Endothelial cell (in vitro differentiated cells): ENCODE results near the gene SOX15. TPM values are rescaled to one million over a fixed set of nuclear protein-coding genes. Genes with fewer than 3 reads are reported as not detected.
A peak's percentile ranks its signal among the peaks of the same experiment; 100 is the strongest.

Source experiments
- DNase-seq: peaks from one replicate; pipeline ENCODE4 v3.0.0; 2021; ENCODE audit warnings: low spot score
- H3K27ac Mint-ChIP-seq: one replicate; pipeline ENCODE4 v1.8.0; 2021; ENCODE audit warnings: mixed read lengths, inconsistent platforms; ENCODE audit not compliant: unreplicated experiment
- H3K27me3 Mint-ChIP-seq: one replicate; pipeline ENCODE4 v1.8.0; 2021; ENCODE audit warnings: mild to moderate bottlenecking, moderate library complexity, mixed read lengths, inconsistent platforms; ENCODE audit not compliant: unreplicated experiment
- H3K36me3 Mint-ChIP-seq: one replicate; pipeline ENCODE4 v1.8.0; 2021; ENCODE audit warnings: mild to moderate bottlenecking, low read depth, mixed read lengths, inconsistent platforms; ENCODE audit not compliant: unreplicated experiment
- H3K4me1 Mint-ChIP-seq: one replicate; pipeline ENCODE4 v1.8.0; 2021; ENCODE audit warnings: mild to moderate bottlenecking, mixed read lengths, inconsistent platforms; ENCODE audit not compliant: unreplicated experiment
- H3K4me3 Mint-ChIP-seq: one replicate; pipeline ENCODE4 v1.8.0; 2021; ENCODE audit warnings: mild to moderate bottlenecking, mixed read lengths, inconsistent platforms; ENCODE audit not compliant: unreplicated experiment
- H3K9me3 Mint-ChIP-seq: one replicate; pipeline ENCODE4 v1.8.0; 2021; ENCODE audit warnings: mixed read lengths, inconsistent platforms; ENCODE audit not compliant: unreplicated experiment
- CTCF ChIP-seq: fragments of 200-600 bp; sonication (generic); IDR thresholded peaks from one replicate; pipeline ENCODE4 v1.5.0; 2021; ENCODE audit warnings: antibody characterized with exemption; ENCODE audit not compliant: unreplicated experiment
- long read RNA-seq: library from polyadenylated mRNA; unstranded; transcript quantifications from one replicate; pipeline ENCODE4 v2.0.0, GENCODE V29; 2020; ENCODE audit not compliant: unreplicated experiment
- total RNA-seq: library from RNA; stranded (reverse); fragmentation: NEBNext Ultra II Directional; extraction: Animal tissue kit (Norgen Biotek cat#: 25700); gene quantifications from one replicate; pipeline ENCODE4 v1.2.1, GENCODE V29; 2021; ENCODE audit not compliant: unreplicated experiment

Gene SOX15
- 1.3 TPM for total RNA-seq
- long read RNA-seq, result 0 reads

DNA sequence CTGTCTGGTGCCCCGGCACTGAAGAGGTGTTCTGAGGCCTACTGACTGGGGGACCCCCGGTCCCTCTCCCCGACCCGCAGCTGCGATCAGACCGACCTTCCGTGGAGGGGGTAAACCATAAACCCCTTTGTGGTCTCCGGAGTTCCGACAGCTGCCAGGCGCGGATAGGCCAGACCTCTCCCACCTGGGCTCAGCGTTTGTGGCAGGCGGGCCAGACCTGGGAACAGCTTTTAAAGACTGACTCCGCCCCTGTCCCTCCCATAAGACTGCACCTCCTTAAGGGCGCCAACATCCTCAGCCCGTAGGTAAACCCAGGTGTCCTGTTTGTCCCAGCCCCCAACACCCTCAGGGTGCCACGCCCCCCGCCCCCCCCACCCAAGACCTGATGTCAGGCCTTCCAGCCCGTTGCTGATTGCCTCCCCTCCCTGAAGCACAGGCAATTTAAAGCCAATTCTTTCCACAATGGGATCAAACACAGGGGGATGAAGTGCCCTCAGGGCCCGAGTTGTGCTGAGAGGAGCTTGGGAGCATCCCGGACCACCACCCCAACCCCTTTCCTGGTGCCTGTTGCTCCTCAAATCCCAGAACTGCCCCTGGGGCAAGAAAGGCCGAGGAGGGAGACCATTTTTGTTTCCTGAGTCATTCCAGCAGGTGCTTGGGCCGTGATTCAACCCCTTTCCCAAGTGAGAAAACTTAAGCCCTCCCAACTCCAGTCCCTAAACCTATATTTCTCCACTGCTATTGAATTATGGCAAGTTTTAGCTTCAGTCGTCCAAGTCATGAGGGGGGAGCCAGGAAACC lies at the start of gene SOX15:
Gene SOX15, minus strand, starts transcription at position 204 of the 801 bp plus-strand sequence. CDS start 418 bp downstream, outside the sequence.
- Mint-ChIP-seq H3K27me3 (peaks cover 5% of the 10 kb centered on the region), H3K4me3 (peak within 1 kb of the TSS; percentile 82), H3K36me3 (peaks cover 32% of the 10 kb centered on the region)

DNA sequence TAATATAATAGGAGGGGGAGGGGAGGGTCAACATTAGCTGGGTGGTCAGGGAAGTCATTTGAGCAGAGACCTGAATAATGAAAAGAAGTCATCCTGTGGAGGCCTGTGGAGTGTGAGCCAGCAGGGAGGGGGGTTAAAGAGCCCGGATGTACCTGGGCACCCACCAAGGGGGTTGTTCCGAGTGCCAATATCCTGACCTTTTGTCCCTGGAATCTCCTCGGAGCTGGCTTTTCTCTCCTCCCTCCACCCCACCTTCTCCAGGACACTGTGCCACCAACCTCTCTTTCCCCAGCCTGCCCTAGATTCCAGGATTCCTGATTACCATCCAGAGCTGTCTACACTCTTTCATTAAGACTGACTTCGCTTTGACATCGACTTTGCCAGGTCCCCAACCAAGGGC lies 46.3 kb upstream of the SOX15 start:
- no peak for DNase-seq
- H3K4me3 Mint-ChIP-seq, result peak overlapping the region; percentile 19
- H3K27me3 Mint-ChIP-seq, result peaks cover 2% of the 10 kb centered on the region
- H3K9me3 Mint-ChIP-seq, result no peaks in the 10 kb centered on the region
- no peak for TF ChIP-seq CTCF
- H3K36me3 Mint-ChIP-seq, result no peaks in the 10 kb centered on the region
- H3K4me1 Mint-ChIP-seq, result peaks cover 3% of the 10 kb centered on the region
- no peak overlapping the region for H3K27ac Mint-ChIP-seq

More for the DNA sequence above, at the start of gene SOX15:
- H3K27ac Mint-ChIP-seq, result peak within 1 kb of the TSS; percentile 52
- no peak for DNase-seq
- no peaks in the 10 kb centered on the region for H3K9me3 Mint-ChIP-seq
- H3K4me1 Mint-ChIP-seq, result peaks cover under 1% of the 10 kb centered on the region
- TF ChIP-seq CTCF, result no peak

GRCh38 chr17:7634384-7634783 lies 44.5 kb upstream of the SOX15 start:
- H3K4me3 Mint-ChIP-seq, result no peak overlapping the region
- peaks cover 2% of the 10 kb centered on the region for H3K27me3 Mint-ChIP-seq
- H3K36me3 Mint-ChIP-seq, result no peaks in the 10 kb centered on the region
- TF ChIP-seq CTCF, result no peak
- peak; percentile 86 for DNase-seq
- H3K4me1 Mint-ChIP-seq, result peaks cover 3% of the 10 kb centered on the region
- no peak overlapping the region for H3K27ac Mint-ChIP-seq
- no peaks in the 10 kb centered on the region for H3K9me3 Mint-ChIP-seq

- H3K4me3 Mint-ChIP-seq, result no peak overlapping the region
- H3K4me1 Mint-ChIP-seq, result peaks cover 3% of the 10 kb centered on the region
- H3K27ac Mint-ChIP-seq, result peak overlapping the region; percentile 48
- peaks cover 5% of the 10 kb centered on the region for H3K27me3 Mint-ChIP-seq
- no peaks in the 10 kb centered on the region for H3K36me3 Mint-ChIP-seq
- TF ChIP-seq CTCF, result no peak
- no peaks in the 10 kb centered on the region for H3K9me3 Mint-ChIP-seq
- DNase-seq, result no peak
Measured at GRCh38 chr17:7633093-7633492, 43.2 kb upstream of the SOX15 start.

- Mint-ChIP-seq H3K27ac (no peak overlapping the region), H3K9me3 (no peaks in the 10 kb centered on the region), H3K36me3 (no peaks in the 10 kb centered on the region), H3K27me3 (peaks cover 5% of the 10 kb centered on the region), H3K4me3 (no peak overlapping the region), H3K4me1 (peaks cover 3% of the 10 kb centered on the region)
- TF ChIP-seq CTCF, result peak; percentile 64
- peak; percentile 47 for DNase-seq
Measured at GRCh38 chr17:7632492-7632894, 42.6 kb upstream of the SOX15 start.
